H9 (cell line): ENCODE measurements around the gene VARS1. TPM values are rescaled to one million over a fixed set of nuclear protein-coding genes. Genes with fewer than 3 reads are reported as not detected.

Experiments
- DNase-seq: peaks from one replicate; pipeline ENCODE4 v3.0.0-alpha.2; 2017
- H2AFZ ChIP-seq: one replicate; pipeline ENCODE4 v1.6.1; 2013; ENCODE audit warnings: mild to moderate bottlenecking, low read length, control low read depth, moderate library complexity
- H2AK5ac ChIP-seq: 2 replicates; pipeline ENCODE4 v1.6.1; 2013; ENCODE audit warnings: low read length, control low read depth, mixed read lengths; ENCODE audit not compliant: insufficient read length
- H2BK120ac ChIP-seq: one replicate; pipeline ENCODE4 v1.6.1; 2013; ENCODE audit warnings: low read depth, mild to moderate bottlenecking, low read length, control low read depth, inconsistent platforms; ENCODE audit not compliant: poor library complexity, severe bottlenecking
- H2BK12ac ChIP-seq: 2 replicates; pipeline ENCODE4 v1.6.1; 2013; ENCODE audit warnings: low read length, control low read depth, mixed read lengths, low read depth; ENCODE audit not compliant: insufficient read length
- H2BK15ac ChIP-seq: 2 replicates; pipeline ENCODE4 v1.6.1; 2013; ENCODE audit warnings: low read depth, low read length, control low read depth
- H2BK20ac ChIP-seq: one replicate; pipeline ENCODE4 v1.6.1; 2013; ENCODE audit warnings: low read depth, mild to moderate bottlenecking, low read length, control low read depth, inconsistent platforms; ENCODE audit not compliant: poor library complexity, severe bottlenecking
- H2BK5ac ChIP-seq: 2 replicates; pipeline ENCODE4 v1.6.1; 2013; ENCODE audit warnings: low read length, control low read depth, mixed read lengths; ENCODE audit not compliant: insufficient read length
- H3K14ac ChIP-seq: 2 replicates; pipeline ENCODE4 v1.6.1; 2013; ENCODE audit warnings: low read length, control low read depth; ENCODE audit not compliant: insufficient read depth
- H3K18ac ChIP-seq: 2 replicates; pipeline ENCODE4 v1.6.1; 2013; ENCODE audit warnings: low read depth, mild to moderate bottlenecking, mixed read lengths, low read length, control low read depth; ENCODE audit not compliant: insufficient read length
- H3K23ac ChIP-seq: 2 replicates; pipeline ENCODE4 v1.6.1; 2013; ENCODE audit warnings: low read length, control low read depth, mixed read lengths, low read depth; ENCODE audit not compliant: insufficient read length
- H3K23me2 ChIP-seq: 2 replicates; pipeline ENCODE4 v1.6.1; 2013; ENCODE audit warnings: low read depth, mild to moderate bottlenecking, mixed read lengths, low read length, control low read depth; ENCODE audit not compliant: insufficient read length, poor library complexity, severe bottlenecking
- H3K27ac ChIP-seq: 2 replicates; pipeline ENCODE4 v1.5.1; 2013; ENCODE audit warnings: low read length, control low read depth, mixed read lengths, low read depth; ENCODE audit not compliant: insufficient read length
- H3K27me3 ChIP-seq: 2 replicates; pipeline ENCODE4 v1.6.1; 2013; ENCODE audit warnings: low read length, control low read depth, inconsistent platforms; ENCODE audit not compliant: insufficient read depth
- H3K4ac ChIP-seq: 2 replicates; pipeline ENCODE4 v1.6.1; 2013; ENCODE audit warnings: low read depth, mild to moderate bottlenecking, control low read depth, inconsistent platforms, low read length, moderate library complexity
- H3K4me1 ChIP-seq: 2 replicates; pipeline ENCODE4 v1.6.1; 2013; ENCODE audit warnings: low read length, control low read depth, inconsistent platforms; ENCODE audit not compliant: insufficient read depth
- H3K4me2 ChIP-seq: 2 replicates; pipeline ENCODE4 v1.6.1; 2013; ENCODE audit warnings: low read length, control low read depth, mixed read lengths; ENCODE audit not compliant: insufficient read length, insufficient read depth
- H3K56ac ChIP-seq: 2 replicates; pipeline ENCODE4 v1.6.1; 2013; ENCODE audit warnings: low read depth, mild to moderate bottlenecking, mixed read lengths, low read length, control low read depth; ENCODE audit not compliant: insufficient read length
- H3K79me1 ChIP-seq: 2 replicates; pipeline ENCODE4 v1.6.1; 2013; ENCODE audit warnings: low read depth, mild to moderate bottlenecking, moderate library complexity, low read length, control low read depth, inconsistent platforms; ENCODE audit not compliant: insufficient read depth, poor library complexity, severe bottlenecking
- H3K79me2 ChIP-seq: 2 replicates; pipeline ENCODE4 v1.6.1; 2013; ENCODE audit warnings: low read length, control low read depth, inconsistent platforms; ENCODE audit not compliant: insufficient read depth
- H3K9ac ChIP-seq: 2 replicates; pipeline ENCODE4 v1.6.1; 2013; ENCODE audit warnings: low read length, control low read depth, mixed read lengths; ENCODE audit not compliant: insufficient read length; ENCODE audit errors: extremely low read depth
- H3K9me3 ChIP-seq: one replicate; pipeline ENCODE4 v1.6.1; 2013; ENCODE audit warnings: low read depth, low read length, inconsistent platforms; ENCODE audit not compliant: control insufficient read depth
- H3T11ph ChIP-seq: one replicate; pipeline ENCODE4 v1.6.1; 2013; ENCODE audit warnings: mild to moderate bottlenecking, low read length, control low read depth, inconsistent platforms
- H4K20me1 ChIP-seq: one replicate; pipeline ENCODE4 v1.6.1; 2013; ENCODE audit not compliant: control insufficient read depth, insufficient read length, insufficient read depth
- H4K5ac ChIP-seq: 2 replicates; pipeline ENCODE4 v1.6.1; 2013; ENCODE audit warnings: low read depth, mild to moderate bottlenecking, mixed read lengths, low read length, control low read depth; ENCODE audit not compliant: insufficient read length
- H4K8ac ChIP-seq: replicated peaks from 2 replicates; pipeline ENCODE4 v1.6.1; 2013; ENCODE audit warnings: low read length, control low read depth, mixed read lengths, low read depth; ENCODE audit not compliant: insufficient read length
- H4K91ac ChIP-seq: 2 replicates; pipeline ENCODE4 v1.6.1; 2013; ENCODE audit warnings: low read depth, mild to moderate bottlenecking, moderate library complexity, mixed read lengths, low read length, control low read depth; ENCODE audit not compliant: insufficient read length
- H3K27ac Mint-ChIP-seq, 3 experiments: 2 replicates in 2 of 3; 3 replicates in 1 of 3; pipeline ENCODE4 v1.8.0; 2020 to 2021; ENCODE audit warnings: mixed read lengths in 3 of 3, mild to moderate bottlenecking in 1 of 3, moderate library complexity in 1 of 3
- H3K27me3 Mint-ChIP-seq: 2 replicates; pipeline ENCODE4 v1.8.0; 2021; ENCODE audit warnings: low read depth, mild to moderate bottlenecking, moderate library complexity, mixed read lengths
- H3K36me3 Mint-ChIP-seq, 3 experiments: 2 replicates in 2 of 3; 3 replicates in 1 of 3; pipeline ENCODE4 v1.8.0; 2020 to 2021; ENCODE audit warnings: low read depth in 3 of 3, mixed read lengths in 3 of 3; ENCODE audit not compliant: insufficient read depth in 1 of 3
- H3K4me1 Mint-ChIP-seq, 2 experiments: 2 replicates each; pipeline ENCODE4 v1.8.0; 2020; ENCODE audit warnings: mixed read lengths in 2 of 2
- H3K4me3 Mint-ChIP-seq, 2 experiments: 2 replicates in 1 of 2; 3 replicates in 1 of 2; pipeline ENCODE4 v1.8.0; 2020 to 2021; ENCODE audit warnings: mild to moderate bottlenecking in 2 of 2, mixed read lengths in 2 of 2, moderate library complexity in 1 of 2
- H3K9me3 Mint-ChIP-seq, 2 experiments: 2 replicates in 1 of 2; 3 replicates in 1 of 2; pipeline ENCODE4 v1.8.0; 2020; ENCODE audit warnings: mild to moderate bottlenecking in 2 of 2, mixed read lengths in 2 of 2, moderate library complexity in 1 of 2
- CTCF ChIP-seq: fragments of 200-600 bp; sonication (generic); conservative IDR thresholded peaks from 3 replicates; pipeline ENCODE4 v1.8.0; 2021; ENCODE audit warnings: antibody characterized with exemption, mild to moderate bottlenecking
- WGBS: extraction: QIAGEN DNeasy Blood & Tissue Kit; methylation state at CpG from one replicate; pipeline ENCODE4 v1.1.7; 2013; ENCODE audit warnings: missing lambda C conversion rate, low lambda C conversion rate, mixed read lengths; ENCODE audit not compliant: insufficient read length; ENCODE audit errors: extremely low coverage; 5-methylcytosine and 5-hydroxymethylcytosine counted together
- total RNA-seq: library from RNA; stranded (reverse); gene quantifications from 2 replicates; pipeline ENCODE4 v1.2.1, GENCODE V29; 2021

The VARS1 gene
- total RNA-seq, 1 experiment from 2014 or later = 154 TPM

GRCh38 chr6:31761343-31761742 lies 34.2 kb downstream of the VARS1 start:
- H3T11ph ChIP-seq = no peak overlapping the region
- no peak overlapping the region for H2BK15ac ChIP-seq
- Mint-ChIP-seq H3K36me3 (peaks cover 13 to 49% (median 34%) of the 10 kb centered on the region in 3 experiments), H3K9me3 (no peaks in the 10 kb centered on the region), H3K27me3 (no peaks in the 10 kb centered on the region; the same call in 1 of the 2 replicates), H3K4me3 (no peak overlapping the region), H3K4me1 (peaks cover 19 to 23% of the 10 kb centered on the region in 2 experiments), H3K27ac (no peak overlapping the region)
- H3K56ac ChIP-seq = no peak overlapping the region
- H3K9ac ChIP-seq = no peak overlapping the region
- H3K4ac ChIP-seq = no peak overlapping the region
- no peak overlapping the region for H2BK120ac ChIP-seq
- no peaks in the 10 kb centered on the region for H3K23me2 ChIP-seq
- TF ChIP-seq CTCF = no peak
- H2AFZ ChIP-seq = no peak overlapping the region
- H2BK20ac ChIP-seq = no peak overlapping the region
- H2BK12ac ChIP-seq = no peak overlapping the region
- WGBS = no CpG with 5 or more reads among the region's 8 CpGs
- no peak overlapping the region for H2AK5ac ChIP-seq
- H4K8ac ChIP-seq = no peak overlapping the region
- H3K18ac ChIP-seq = no peak overlapping the region
- no peaks in the 10 kb centered on the region for H3K79me2 ChIP-seq
- no peaks in the 10 kb centered on the region for H3K9me3 ChIP-seq
- H4K20me1 ChIP-seq = no peaks in the 10 kb centered on the region
- H4K91ac ChIP-seq = no peak overlapping the region
- no peaks in the 10 kb centered on the region for H3K27me3 ChIP-seq
- no peak overlapping the region for H2BK5ac ChIP-seq
- H3K27ac ChIP-seq = no peak overlapping the region
- no peak for DNase-seq
- no peaks in the 10 kb centered on the region for H3K4me1 ChIP-seq
- no peak overlapping the region for H4K5ac ChIP-seq
- H3K14ac ChIP-seq = no peak overlapping the region
- no peak overlapping the region for H3K4me2 ChIP-seq
- no peaks in the 10 kb centered on the region for H3K79me1 ChIP-seq
- H3K23ac ChIP-seq = no peak overlapping the region
